B cell (primary cell): ENCODE measurements around the gene CAMK2D. TPM values are rescaled to one million over a fixed set of nuclear protein-coding genes. Genes with fewer than 3 reads are reported as not detected.
"Not testable (repeated sequence)": the region's sequence is repeated elsewhere in the genome, so short reads cannot be mapped to it uniquely, and the experiment has no call there.

Experiments
- ATAC-seq: fragments of 200-7000 bp; cut with Tn5 transposase; one replicate; pipeline ENCODE4 v1.10.0; 2021; ENCODE audit warnings: low read depth, mild to moderate bottlenecking, moderate number of reproducible peaks, moderate library complexity
- CTCF ChIA-PET: fragments of 350-600 bp; sonication (Branson Sonifier 250); formaldehyde crosslinking; loops from one replicate; lab custom pipeline; 2021; ENCODE audit warnings: antibody characterized with exemption, inconsistent platforms; lab: Charles Lee
- POLR2A ChIA-PET: fragments of 350-600 bp; sonication (Branson Sonifier 250); formaldehyde crosslinking; loops from one replicate; lab custom pipeline; 2021; ENCODE audit warnings: antibody characterized with exemption; lab: Charles Lee
- DNase-seq: peaks from one replicate; pipeline ENCODE4 v3.0.0; 2013
- H2AFZ ChIP-seq: 2 replicates; pipeline ENCODE4 v1.6.1; 2012; ENCODE audit warnings: mild to moderate bottlenecking, low read depth, low read length; ENCODE audit not compliant: insufficient read depth, poor library complexity, severe bottlenecking
- H3K27ac ChIP-seq, 2 donors: 1 replicate in 1 of 2; 2 replicates in 1 of 2; pipeline ENCODE4 v1.5.1; 2012 to 2013; ENCODE audit warnings: low read length in 2 of 2, mild to moderate bottlenecking in 2 of 2, moderate library complexity in 1 of 2
- H3K27me3 ChIP-seq, 4 experiments: fragments of 200-600 bp in 1 of 4; sonication (generic) in 1 of 4; replicated peaks in 1 of 4; 1 replicate in 2 of 4; 2 replicates in 2 of 4; pipeline versions ENCODE4 v1.6.1 to v1.7.0; 2013 to 2016; ENCODE audit warnings: low read length in 3 of 4, mild to moderate bottlenecking in 2 of 4, mixed read lengths in 1 of 4, moderate library complexity in 1 of 4; ENCODE audit not compliant: insufficient read depth in 4 of 4, control insufficient read depth in 3 of 4; ENCODE audit errors: control extremely low read depth in 1 of 4
- H3K36me3 ChIP-seq, 2 experiments: replicated peaks in 1 of 2; 1 replicate in 1 of 2; 2 replicates in 1 of 2; pipeline versions ENCODE4 v1.6.1 to v1.7.1; 2013; ENCODE audit warnings: low read length in 1 of 2; ENCODE audit not compliant: insufficient read depth in 2 of 2, control insufficient read depth in 1 of 2; ENCODE audit errors: control extremely low read depth in 1 of 2, extremely low read depth in 1 of 2
- H3K4me1 ChIP-seq, 2 donors: fragments of 200-600 bp in 1 of 2; sonication (generic) in 1 of 2; 1 replicate in 1 of 2; 2 replicates in 1 of 2; pipeline versions ENCODE4 v1.5.1 to v1.6.1; 2013 to 2017; ENCODE audit warnings: low read length in 2 of 2; ENCODE audit not compliant: control insufficient read depth in 2 of 2, insufficient read depth in 2 of 2
- H3K4me2 ChIP-seq: replicated peaks from 2 replicates; pipeline ENCODE3; 2012; ENCODE audit warnings: mild to moderate bottlenecking, low read depth, low read length; ENCODE audit not compliant: poor library complexity, severe bottlenecking
- H3K4me3 ChIP-seq, 5 experiments: fragments of 200-600 bp in 1 of 5; sonication (generic) in 1 of 5; 1 replicate in 3 of 5; 2 replicates in 2 of 5; pipeline versions ENCODE4 v1.5.1 to v1.7.0; 2011 to 2016; ENCODE audit warnings: low read length in 4 of 5, mild to moderate bottlenecking in 4 of 5, low read depth in 2 of 5, control low read depth in 1 of 5, moderate library complexity in 1 of 5; ENCODE audit not compliant: insufficient read depth in 1 of 5; ENCODE audit errors: control extremely low read depth in 1 of 5, extremely low read depth in 1 of 5
- H3K79me2 ChIP-seq: fragments of 200-600 bp; sonication (generic); one replicate; pipeline ENCODE4 v1.6.0; 2016; ENCODE audit warnings: low read length; ENCODE audit not compliant: control insufficient read depth, insufficient read depth
- H3K9ac ChIP-seq: fragments of 200-600 bp; sonication (generic); 2 replicates; pipeline ENCODE4 v1.6.1; 2017; ENCODE audit warnings: mild to moderate bottlenecking, low read length, moderate library complexity
- H3K9me3 ChIP-seq, 3 donors: one replicate each; pipeline versions ENCODE4 v1.6.1 to v1.7.1; 2013; ENCODE audit warnings: low read length in 2 of 3; ENCODE audit not compliant: control insufficient read depth in 2 of 3, insufficient read depth in 1 of 3; ENCODE audit errors: control extremely low read depth in 1 of 3
- H4K20me1 ChIP-seq: 2 replicates; pipeline ENCODE4 v1.6.0; 2012; ENCODE audit warnings: mild to moderate bottlenecking, low read length; ENCODE audit not compliant: insufficient read depth, control insufficient read depth, poor library complexity, severe bottlenecking
- H3K27ac Mint-ChIP-seq: one replicate; pipeline ENCODE4 v1.8.0; 2021; ENCODE audit warnings: mixed read lengths
- H3K27me3 Mint-ChIP-seq: one replicate; pipeline ENCODE4 v1.8.0; 2021; ENCODE audit warnings: mixed read lengths
- H3K4me1 Mint-ChIP-seq: one replicate; pipeline ENCODE4 v1.8.0; 2021; ENCODE audit warnings: mixed read lengths
- H3K4me3 Mint-ChIP-seq: one replicate; pipeline ENCODE4 v1.8.0; 2021; ENCODE audit warnings: mixed read lengths
- H3K9me3 Mint-ChIP-seq: one replicate; pipeline ENCODE4 v1.8.0; 2022; ENCODE audit warnings: mixed read lengths; ENCODE audit not compliant: insufficient read depth
- EZH2 ChIP-seq: IDR thresholded peaks from 2 replicates; pipeline ENCODE4 v1.6.1; 2012; ENCODE audit warnings: borderline replicate concordance, low read depth, mild to moderate bottlenecking, moderate library complexity, low read length; ENCODE audit not compliant: insufficient read depth, poor library complexity, severe bottlenecking
- WGBS: methylation state at CpG from one replicate; pipeline ENCODE4 v1.1.5; 2013; ENCODE audit warnings: missing lambda C conversion rate; ENCODE audit not compliant: insufficient coverage; 5-methylcytosine and 5-hydroxymethylcytosine counted together
- intact Hi-C: fragments of 100-400 bp; cut with micrococcal nuclease; formaldehyde crosslinking; loops from one replicate; pipeline ENCODE4 v1.10.0; 2022
- polyA plus RNA-seq: library from polyadenylated mRNA; depleted of rRNA; stranded (reverse); fragments of >200 nt; gene quantifications from 2 replicates; pipeline ENCODE4 v1.2.3, GENCODE V29; 2012
- total RNA-seq, 2 donors: library from RNA; stranded (reverse); fragments of 120-200 nt in 1 of 2; gene quantifications; 1 replicate in 1 of 2; 2 replicates in 1 of 2; pipeline versions ENCODE4 v1.2.3 to v1.2.4, GENCODE V29; 2013 to 2022
- TF ChIP-seq, protein P1 (sequence below): fragments of 200-600 bp; IDR thresholded peaks from one replicate; pipeline ENCODE4 v1.8.0; 2022; ENCODE audit warnings: antibody characterized with exemption, mild to moderate bottlenecking

Gene CAMK2D
- total and polyA plus RNA-seq, 2 donors (not counting 1 experiment from before 2014, with no cell fraction given) = 26.3 to 57.0 TPM

DNA sequence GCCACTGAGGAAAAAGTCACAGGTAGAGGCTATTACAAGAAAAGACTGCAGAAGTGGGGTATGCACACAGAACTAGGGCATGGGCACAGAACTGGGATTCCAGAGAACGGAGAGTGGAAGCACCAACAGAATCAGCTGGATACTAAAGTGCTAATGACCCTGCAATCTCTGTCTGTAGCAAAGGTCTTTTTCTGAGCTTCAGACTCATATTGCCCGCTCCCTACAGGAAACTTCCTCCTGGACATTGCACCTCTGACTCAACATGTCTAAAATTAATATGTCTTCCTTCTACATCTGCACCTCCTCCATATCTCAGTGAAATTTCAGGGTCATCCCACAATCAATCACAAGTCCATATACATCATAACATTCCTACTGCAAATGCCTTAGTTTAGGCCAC is 5.3 kb upstream of the CAMK2D start:
- Histone ChIP-seq H3K4me1 (peaks cover 5 to 6% of the 10 kb centered on the region in 2 donors), H3K9me3 (no peaks in the 10 kb centered on the region), H3K36me3 (no peaks in the 10 kb centered on the region), H3K4me3 (no peak overlapping the region), H4K20me1 (no peaks in the 10 kb centered on the region), H3K27me3 (no peaks in the 10 kb centered on the region), H2AFZ (no peak overlapping the region), H3K4me2 (no peak overlapping the region), H3K79me2 (no peaks in the 10 kb centered on the region), H3K27ac (no peak overlapping the region), H3K9ac (no peak overlapping the region)
- ATAC-seq = no peak
- no peaks in the 10 kb centered on the region for H3K27me3 Mint-ChIP-seq
- ChIA-PET CTCF (interaction anchor here (1.9 kb wide), 1 partner anchor 220 kb away, joined by 6 read pairs; no protein-coding TSS in a partner anchor), POLR2A (no interaction called here)
- WGBS = 100% methylated on average over 2 of the region's 2 CpGs
- no peak overlapping the region for H3K27ac Mint-ChIP-seq
- intact Hi-C loops = no loop called here
- H3K9me3 Mint-ChIP-seq = no peaks in the 10 kb centered on the region
- H3K4me3 Mint-ChIP-seq = no peak overlapping the region
- H3K4me1 Mint-ChIP-seq = peaks cover 8% of the 10 kb centered on the region
- DNase-seq = no peak
- TF ChIP-seq EZH2 = no peak
- TF ChIP-seq, protein P1, sequence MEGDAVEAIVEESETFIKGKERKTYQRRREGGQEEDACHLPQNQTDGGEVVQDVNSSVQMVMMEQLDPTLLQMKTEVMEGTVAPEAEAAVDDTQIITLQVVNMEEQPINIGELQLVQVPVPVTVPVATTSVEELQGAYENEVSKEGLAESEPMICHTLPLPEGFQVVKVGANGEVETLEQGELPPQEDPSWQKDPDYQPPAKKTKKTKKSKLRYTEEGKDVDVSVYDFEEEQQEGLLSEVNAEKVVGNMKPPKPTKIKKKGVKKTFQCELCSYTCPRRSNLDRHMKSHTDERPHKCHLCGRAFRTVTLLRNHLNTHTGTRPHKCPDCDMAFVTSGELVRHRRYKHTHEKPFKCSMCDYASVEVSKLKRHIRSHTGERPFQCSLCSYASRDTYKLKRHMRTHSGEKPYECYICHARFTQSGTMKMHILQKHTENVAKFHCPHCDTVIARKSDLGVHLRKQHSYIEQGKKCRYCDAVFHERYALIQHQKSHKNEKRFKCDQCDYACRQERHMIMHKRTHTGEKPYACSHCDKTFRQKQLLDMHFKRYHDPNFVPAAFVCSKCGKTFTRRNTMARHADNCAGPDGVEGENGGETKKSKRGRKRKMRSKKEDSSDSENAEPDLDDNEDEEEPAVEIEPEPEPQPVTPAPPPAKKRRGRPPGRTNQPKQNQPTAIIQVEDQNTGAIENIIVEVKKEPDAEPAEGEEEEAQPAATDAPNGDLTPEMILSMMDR = no peak

DNA sequence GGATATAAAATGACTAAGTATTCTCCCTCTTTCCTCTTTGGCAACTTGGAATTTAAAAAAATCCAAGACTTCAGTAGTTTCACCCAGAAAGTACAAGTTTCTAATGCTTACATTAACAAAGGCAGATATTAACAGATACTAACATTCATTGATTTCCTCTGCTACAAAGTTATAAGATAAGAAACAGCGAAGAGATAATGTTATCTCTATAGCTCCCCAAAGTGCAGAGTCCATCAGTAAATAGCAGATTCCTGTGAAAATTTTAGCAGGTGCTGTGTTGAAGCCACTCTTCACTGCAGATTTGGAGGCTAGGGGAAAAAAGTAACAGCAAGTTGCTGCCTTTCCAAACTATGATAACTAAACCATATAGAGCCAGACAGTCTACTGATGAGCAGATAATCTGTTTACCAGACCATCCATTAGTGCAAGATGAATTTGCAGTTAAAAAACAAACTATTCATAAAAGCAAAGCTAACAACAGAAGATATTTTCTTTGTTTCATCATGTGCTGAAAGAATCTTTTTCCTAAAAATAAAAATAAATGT is 3.3 kb upstream of the CAMK2D start:
- CTCF ChIA-PET = no interaction called here
- Histone ChIP-seq H4K20me1 (no peaks in the 10 kb centered on the region), H3K27ac (no peak overlapping the region), H3K9ac (no peak overlapping the region), H2AFZ (no peak overlapping the region), H3K4me2 (no peak overlapping the region), H3K27me3 (no peaks in the 10 kb centered on the region), H3K36me3 (no peaks in the 10 kb centered on the region), H3K79me2 (peaks cover 11% of the 10 kb centered on the region), H3K4me3 (no peak overlapping the region), H3K9me3 (no peaks in the 10 kb centered on the region), H3K4me1 (peaks cover 5 to 6% of the 10 kb centered on the region in 2 donors)
- no peak for TF ChIP-seq EZH2
- TF ChIP-seq, protein P1 = no peak
- intact Hi-C loops = loop anchor here (5.0 kb wide), 3 partner anchors 108 to 833 kb away; partner anchors contain the start of gene UGT8
- Mint-ChIP-seq H3K9me3 (no peaks in the 10 kb centered on the region), H3K4me3 (no peak overlapping the region), H3K27me3 (no peaks in the 10 kb centered on the region), H3K27ac (no peak overlapping the region), H3K4me1 (peaks cover 13% of the 10 kb centered on the region)
- DNase-seq = no peak
- no peak for ATAC-seq
- no CpG with 5 or more reads among the region's 1 CpG for WGBS
- POLR2A ChIA-PET = no interaction called here

DNA sequence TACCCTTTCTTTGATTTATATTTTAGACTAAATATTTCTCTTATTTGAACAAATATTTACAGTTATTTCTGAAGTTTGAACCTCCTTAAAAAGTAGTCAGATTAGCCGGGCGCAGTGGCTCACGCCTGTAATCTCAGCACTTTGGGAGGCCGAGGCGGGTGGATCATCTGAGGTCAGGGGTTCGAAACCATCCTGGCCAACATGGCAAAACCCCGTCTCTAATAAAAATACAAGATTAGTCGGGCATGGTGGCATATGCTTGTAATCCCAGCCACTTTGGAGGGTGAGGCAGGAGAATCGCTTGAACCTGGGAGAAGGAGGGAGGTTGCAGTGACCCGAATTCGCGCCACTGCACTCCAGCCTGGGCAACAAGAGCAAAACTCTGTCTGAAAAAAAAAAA is 2.4 kb upstream of the CAMK2D start:
- H3K4me3 ChIP-seq, H3K9me3 Mint-ChIP-seq, H3K4me3 Mint-ChIP-seq, POLR2A ChIA-PET, H3K4me2 ChIP-seq, H4K20me1 ChIP-seq, H2AFZ ChIP-seq, H3K9me3 ChIP-seq, H3K36me3 ChIP-seq, CTCF ChIA-PET, H3K27me3 Mint-ChIP-seq, DNase-seq, H3K4me1 ChIP-seq, H3K27me3 ChIP-seq, H3K27ac Mint-ChIP-seq, ATAC-seq, H3K9ac ChIP-seq: not testable (repeated sequence)
- Histone ChIP-seq H3K27ac (peak overlapping the region in 1 of 2 donors; percentile 99), H3K79me2 (peaks cover 20% of the 10 kb centered on the region)
- H3K4me1 Mint-ChIP-seq = peaks cover 19% of the 10 kb centered on the region
- 96% methylated on average over 7 of the region's 12 CpGs for WGBS
- intact Hi-C loops = loop anchor here (2.0 to 5.0 kb wide), 4 partner anchors 17 to 833 kb away; partner anchors contain the start of gene UGT8
